Adipose tissue (tissue), 3 donors: ENCODE measurements around the gene ZBTB20. TPM values are rescaled to one million over a fixed set of nuclear protein-coding genes. Genes with fewer than 3 reads are reported as not detected.

Experiments
- H3K27ac ChIP-seq: one replicate; pipeline ENCODE4 v1.5.1; 2013; ENCODE audit warnings: low read depth, low read length
- WGBS, 3 donors: extraction: QIAGEN DNeasy Blood & Tissue Kit; methylation state at CpG; one replicate each; pipeline ENCODE4 v1.1.7; 2013; 5-methylcytosine and 5-hydroxymethylcytosine counted together
- polyA plus RNA-seq, 3 donors: library from polyadenylated mRNA; stranded (reverse); fragments of 200-250 nt; gene quantifications; one replicate each; pipeline ENCODE4 v1.2.3, GENCODE V29; 2013
- donor health status: healthy with polysubstance abuse.
- donor health status: Bipolar disorder and iron deficiency.
- donor health status: healthy.

ZBTB20 gene
- polyA plus RNA-seq, 3 donors: 0.62 to 7.8 (median 1.4) TPM

DNA sequence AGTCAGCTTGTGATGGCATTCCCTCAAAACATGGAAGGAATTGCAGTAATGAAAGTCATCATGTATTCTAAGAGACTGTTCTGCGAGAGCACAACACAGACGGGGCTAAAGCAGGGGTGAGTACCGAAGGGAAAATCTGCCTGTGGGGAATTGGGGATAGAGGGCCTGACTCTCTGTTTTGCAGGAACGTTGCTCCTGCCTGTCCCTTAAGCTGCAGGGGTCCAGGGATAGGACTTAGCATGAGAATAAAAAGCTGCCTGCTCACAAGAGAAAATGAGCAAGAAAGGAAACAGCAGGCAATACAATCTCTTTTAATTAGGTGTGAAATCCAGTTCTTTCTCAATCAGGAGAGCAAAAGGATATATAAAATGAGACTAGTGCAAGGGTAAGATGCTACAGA, 791.0 kb downstream of the ZBTB20 start:
- 64 to 88% (median 74%) methylated on average over 4 of the region's 4 CpGs for WGBS, 3 donors
- no peak overlapping the region for H3K27ac ChIP-seq

DNA sequence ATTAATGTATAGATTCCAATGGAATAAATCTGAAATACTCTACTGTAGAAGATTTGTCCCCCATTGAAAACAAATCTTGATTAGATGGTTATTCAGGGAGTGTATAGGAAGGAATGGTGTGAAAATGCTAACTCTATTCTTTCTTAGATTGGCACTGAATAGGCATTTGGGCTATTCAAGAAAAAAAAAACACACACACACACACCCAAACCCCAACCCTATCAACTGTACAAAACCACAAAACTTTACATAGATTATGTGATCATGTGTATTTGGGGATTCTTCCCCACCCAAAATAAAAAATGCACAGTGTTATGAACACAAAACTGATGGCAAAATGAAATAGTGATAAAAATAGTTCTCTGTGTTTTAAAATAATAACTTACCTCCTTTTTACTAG, 791.4 kb downstream of the ZBTB20 start:
- H3K27ac ChIP-seq: no peak overlapping the region

DNA sequence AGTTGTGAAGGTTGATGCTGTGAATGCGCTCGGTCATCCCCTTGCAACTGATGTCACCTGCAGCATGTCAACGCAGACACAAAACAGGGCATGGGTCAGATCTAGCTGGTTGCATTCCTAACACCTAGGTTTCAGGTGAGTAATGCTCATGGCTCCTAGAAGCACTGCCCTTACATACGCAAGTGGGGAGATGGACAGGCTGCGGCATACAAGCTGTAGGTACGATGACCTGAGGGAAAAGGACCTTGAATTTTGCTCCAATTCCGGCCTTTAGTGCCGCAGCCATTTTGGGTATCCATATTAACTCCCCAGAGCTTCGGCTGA, 795.3 kb downstream of the ZBTB20 start:
- WGBS, 3 donors: 96 to 98% (median 97%) methylated on average over 9 of the region's 9 CpGs
- no peak overlapping the region for H3K27ac ChIP-seq

DNA sequence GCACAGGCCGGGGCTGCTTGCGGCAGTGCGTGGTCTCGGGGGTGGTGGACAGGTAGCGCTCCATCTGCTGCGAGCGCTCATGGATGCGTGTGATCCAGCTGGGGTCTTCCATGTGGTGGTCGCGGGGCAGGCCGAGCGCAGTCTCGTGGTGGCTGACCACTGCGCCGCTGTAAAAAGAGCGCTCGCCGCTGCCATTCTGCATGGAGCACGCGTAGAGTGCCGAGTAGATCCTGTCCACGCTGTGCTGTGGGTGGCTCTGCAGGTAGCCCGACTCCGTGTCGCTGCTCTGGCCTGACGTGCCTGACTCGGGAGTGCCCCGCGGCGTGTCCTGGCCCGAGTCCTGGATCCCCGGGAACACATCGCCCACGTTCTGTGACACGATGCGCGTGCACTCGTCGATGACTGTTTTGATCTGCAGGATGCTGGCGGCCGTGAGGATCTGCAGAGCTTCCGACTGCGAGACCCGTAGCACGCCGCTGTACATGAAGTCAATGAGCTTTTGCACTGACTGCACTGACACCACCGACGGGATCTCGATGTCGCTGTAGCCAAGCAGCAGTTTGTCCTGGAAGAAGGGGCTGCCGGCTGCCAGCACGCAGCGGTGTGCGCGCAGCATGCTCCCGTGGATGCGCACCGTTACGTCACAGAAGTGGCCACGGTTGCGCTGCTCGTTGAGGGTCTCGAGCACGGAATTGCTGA, 795.8 kb downstream of the ZBTB20 start:
- H3K27ac ChIP-seq: no peak overlapping the region
- 98% methylated on average over 64 of the region's 64 CpGs for WGBS, 3 donors

DNA sequence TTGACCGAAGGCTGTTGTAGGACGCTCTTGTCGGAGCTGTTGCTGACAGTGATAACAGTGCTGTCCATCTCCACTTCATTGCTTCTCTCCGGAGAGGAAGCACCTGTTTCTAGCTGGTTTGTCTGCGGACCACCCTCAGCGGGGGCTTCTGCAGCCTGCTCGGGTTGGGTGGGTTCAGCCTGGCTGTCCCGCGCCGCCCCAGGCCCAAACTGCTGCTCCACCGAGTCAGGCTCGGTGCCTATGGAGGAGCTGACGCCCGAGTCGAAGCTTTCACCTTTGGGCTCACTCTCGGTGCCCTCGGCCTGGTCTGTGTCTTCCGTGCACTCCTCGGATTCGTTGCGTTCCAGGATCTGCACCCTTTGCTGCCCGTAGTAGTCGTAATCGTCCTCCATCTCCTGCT, 796.4 kb downstream of the ZBTB20 start:
- 97 to 99% (median 97%) methylated on average over 24 of the region's 24 CpGs for WGBS, 3 donors
- no peak overlapping the region for H3K27ac ChIP-seq

DNA sequence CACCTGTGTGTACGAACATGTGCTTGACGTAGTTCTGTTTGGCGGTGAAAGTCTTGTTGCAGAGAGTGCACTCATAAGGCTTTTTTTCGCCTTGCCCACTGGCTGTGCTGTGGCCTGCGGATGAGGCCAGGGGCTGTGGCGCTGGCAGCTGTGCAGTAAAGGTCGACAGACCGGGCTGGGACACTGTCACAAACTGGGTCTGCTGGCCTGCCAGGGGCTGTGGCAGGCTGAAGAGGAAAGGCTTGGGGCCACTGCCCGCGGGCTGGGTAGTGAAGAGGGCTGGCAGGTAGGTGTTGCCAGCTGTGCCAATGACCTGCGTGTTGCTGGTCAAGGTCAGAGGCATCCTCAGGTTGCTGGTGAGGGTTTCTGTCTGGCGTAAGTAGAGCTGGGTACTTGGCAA, 796.8 kb downstream of the ZBTB20 start:
- WGBS, 3 donors: 95 to 97% (median 95%) methylated on average over 12 of the region's 12 CpGs
- H3K27ac ChIP-seq: no peak overlapping the region

DNA sequence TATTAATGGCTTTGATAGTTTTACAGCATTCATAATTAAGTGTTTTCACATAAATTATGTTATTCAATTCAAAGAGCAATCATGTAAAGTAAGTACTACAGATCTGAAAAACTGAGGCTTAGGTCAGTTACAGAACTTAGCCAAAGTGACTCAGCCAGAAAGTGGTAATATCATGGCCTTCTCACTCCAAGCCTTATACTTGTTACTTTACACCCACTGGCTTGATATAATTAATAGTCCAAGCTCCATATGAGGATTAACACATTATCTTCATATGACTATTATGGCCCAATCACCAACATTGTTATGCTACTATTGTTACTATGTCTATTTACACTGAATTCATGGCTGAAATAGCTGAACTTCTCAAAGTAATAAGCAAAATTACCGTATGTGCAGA, 802.6 kb downstream of the ZBTB20 start:
- H3K27ac ChIP-seq: no peak overlapping the region
- 89 to 96% (median 92%) methylated on average over 1 of the region's 1 CpG for WGBS, 3 donors

DNA sequence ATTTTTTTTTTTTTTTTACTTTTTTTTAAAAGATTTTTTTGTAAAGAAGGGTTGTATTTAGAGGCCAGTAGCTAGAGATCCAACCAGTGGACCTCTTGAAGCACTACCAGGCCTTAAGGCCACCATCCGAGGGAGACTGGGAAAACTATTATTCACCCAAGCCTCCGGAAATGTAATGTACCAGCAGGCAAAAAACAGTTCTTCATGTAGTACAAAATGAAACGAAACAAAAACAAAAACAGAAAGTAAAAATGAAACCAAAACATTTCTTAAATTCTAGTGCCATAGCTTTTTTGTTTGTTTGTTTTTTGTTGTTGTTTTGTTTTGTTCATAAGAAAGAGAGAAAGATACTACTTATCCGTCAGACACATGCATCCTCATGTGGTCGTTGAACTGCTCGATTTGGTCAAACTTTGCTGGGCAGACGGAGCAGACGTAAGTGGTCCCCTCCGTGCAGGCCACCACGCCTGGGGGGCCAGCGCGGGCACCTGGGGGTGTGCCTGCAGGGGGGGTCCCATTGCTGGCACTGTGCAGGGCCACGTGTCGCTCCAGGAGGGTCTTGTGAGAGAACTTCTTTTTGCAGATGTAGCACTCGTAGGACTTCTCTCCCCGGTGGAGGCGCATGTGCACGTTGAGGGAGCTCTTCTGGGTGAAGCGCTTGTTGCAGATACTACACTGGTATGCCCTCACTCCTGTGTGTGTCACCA, 808.3 kb downstream of the ZBTB20 start:
- no peak overlapping the region for H3K27ac ChIP-seq
- WGBS, 3 donors: 94 to 95% (median 95%) methylated on average over 19 of the region's 19 CpGs

DNA sequence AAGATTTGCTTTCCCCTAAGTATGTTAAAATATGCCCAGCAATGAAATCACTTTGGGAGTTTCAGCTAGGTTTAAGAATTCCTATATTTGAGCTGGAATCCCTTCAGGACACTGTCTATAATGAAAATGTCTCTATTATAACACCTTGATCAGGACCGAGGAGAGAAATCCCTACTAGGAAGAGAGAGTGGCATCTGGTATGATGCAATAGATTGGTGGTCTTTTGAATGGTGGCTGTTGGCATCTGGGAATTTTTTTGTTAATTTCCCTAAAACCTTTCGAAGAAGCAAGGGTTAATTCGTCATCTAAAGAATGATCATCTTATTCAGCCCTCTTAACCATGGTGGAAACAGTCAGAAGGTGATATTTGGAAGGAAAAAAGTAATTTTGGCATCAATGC, 810.2 kb downstream of the ZBTB20 start:
- 91 to 92% (median 91%) methylated on average over 3 of the region's 3 CpGs for WGBS, 3 donors
- no peak overlapping the region for H3K27ac ChIP-seq

DNA sequence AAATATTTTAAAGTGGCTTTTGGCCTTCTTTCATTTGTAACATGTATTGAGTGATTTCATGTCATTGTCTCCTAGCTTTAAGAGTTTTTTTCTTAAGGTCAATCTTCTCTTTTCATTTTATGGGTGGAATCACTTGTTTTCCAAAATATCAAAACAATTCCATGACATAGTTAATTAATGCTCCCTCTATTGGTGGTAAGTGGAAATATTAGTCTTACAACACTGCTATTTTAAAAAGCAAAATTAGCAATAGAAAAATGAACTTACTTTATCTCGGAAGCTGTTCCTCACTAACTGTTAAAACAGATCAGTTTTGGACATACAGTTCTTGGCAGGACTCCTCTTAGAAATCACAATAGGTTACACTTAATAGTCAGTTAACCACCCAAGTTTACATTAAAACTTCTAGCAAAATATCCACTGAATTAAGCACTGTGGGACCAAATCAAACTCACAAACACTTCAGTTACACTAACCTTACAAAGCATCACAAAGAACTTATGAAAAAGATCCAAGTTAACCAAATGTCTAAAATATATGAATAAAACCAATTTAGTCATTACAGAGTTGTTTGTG, 810.9 kb downstream of the ZBTB20 start:
- H3K27ac ChIP-seq: no peak overlapping the region
- WGBS, 3 donors: 83 to 91% (median 91%) methylated on average over 1 of the region's 1 CpG

DNA sequence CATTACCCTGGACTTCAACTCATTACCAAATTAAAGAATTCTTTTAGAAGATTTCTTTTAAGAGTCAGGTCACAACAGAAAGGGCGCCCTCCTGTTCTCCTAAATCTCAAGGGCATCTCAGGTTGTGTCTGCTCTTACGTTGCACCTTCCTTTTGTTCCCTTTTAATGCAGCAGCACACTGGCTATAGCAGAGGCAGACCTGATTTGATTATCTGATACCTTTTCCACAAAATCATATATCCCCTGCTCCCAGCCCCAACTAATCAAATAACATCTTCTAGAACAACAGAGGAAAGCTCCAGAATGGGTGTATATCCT, 813.2 kb downstream of the ZBTB20 start:
- 93 to 100% (median 94%) methylated on average over 2 of the region's 2 CpGs for WGBS, 3 donors
- no peak overlapping the region for H3K27ac ChIP-seq

DNA sequence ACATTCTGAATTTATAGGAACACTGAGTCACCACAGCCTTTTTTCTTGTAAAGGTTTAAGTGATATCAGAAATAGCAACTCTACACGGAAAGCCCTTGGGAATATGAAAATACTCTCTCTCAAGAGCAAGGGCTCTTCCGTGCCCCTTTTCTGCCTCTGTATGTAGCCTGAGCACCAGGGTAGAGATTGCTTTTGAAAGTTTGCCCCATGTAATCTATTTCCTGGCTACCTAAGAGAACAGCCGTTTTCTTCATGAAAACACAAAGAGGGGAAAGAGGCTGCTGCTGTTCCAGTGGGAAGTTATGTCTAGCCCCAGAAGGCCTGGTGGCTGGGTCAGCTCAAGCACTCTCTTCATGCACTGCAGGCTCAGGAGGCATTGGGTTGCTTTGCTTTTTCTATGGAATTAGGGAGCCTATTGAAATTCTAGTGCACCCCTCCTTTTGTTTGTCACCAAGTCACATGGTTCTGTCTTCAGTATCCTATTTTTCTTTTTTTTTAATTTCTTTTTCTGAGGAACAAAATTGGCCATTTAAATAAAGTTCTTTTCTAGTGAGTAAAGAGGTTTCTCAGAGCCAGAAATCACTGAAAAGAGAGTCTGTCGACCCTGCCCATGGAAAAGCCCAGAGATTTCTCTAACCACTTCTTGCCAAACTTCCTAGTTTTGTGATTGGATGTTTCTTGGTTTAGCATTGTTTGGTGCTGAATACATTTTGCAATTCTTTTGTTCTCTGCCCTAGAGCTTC, 813.7 kb downstream of the ZBTB20 start:
- H3K27ac ChIP-seq: no peak overlapping the region
- 70 to 87% (median 71%) methylated on average over 4 of the region's 4 CpGs for WGBS, 3 donors

DNA sequence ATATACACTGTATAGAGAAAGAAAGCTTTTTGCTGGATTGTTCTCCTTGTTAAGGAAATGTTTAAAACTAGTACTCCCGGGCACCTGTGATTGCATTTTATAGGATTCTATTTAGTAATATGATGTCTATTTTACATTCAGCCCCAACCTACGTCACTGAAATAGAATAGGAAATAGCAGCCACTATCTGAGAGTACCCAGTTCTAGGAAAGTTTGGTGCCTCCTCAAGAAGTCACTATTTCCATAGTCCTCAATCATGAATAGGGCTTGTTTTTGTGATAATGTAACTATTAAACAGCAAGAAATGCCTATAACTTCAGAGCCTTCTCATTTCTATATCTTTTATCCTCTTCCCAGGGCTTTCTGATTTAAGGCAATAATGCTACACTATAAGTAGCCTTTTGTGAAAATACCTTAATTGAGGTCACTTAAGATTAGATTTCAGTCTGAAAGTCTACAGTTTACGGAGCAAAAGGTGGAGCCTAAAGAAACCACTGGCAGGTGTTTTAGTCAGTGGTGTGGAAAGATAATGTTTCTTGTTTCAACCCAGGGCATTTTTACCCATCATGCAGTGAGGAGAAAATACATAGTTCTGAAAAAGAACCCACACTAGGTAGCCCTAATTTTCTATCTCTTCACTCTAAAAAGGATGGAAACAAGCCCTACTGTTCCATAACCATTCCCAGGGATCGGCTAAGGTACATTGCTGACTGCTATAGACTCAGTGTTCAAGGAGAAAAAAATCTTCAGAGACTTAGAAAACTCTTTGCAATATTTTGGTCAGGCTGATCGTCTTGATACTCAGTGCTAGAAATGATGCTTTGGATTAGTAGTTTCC, 814.5 kb downstream of the ZBTB20 start:
- 91 to 94% (median 93%) methylated on average over 5 of the region's 5 CpGs for WGBS, 3 donors
- no peak overlapping the region for H3K27ac ChIP-seq

DNA sequence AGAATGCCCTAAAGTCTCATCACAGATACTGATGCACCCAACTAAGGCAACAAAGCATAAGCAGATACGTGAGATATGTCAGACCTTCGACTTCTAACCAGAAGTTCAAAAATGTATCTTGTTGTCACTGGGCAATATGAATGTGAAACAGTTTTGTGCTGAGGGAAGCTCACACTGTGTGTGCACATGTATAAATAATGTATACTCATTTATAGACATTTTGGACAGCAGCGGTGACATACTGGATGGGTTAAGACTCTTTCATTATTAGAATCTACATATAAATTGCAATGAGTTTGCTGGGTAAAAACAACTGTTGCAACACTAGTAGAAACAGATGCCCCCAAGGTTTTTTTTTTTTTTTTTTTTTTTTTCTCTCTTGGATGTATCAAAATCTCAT, 815.4 kb downstream of the ZBTB20 start:
- 96 to 97% (median 97%) methylated on average over 3 of the region's 3 CpGs for WGBS, 3 donors
- no peak overlapping the region for H3K27ac ChIP-seq

DNA sequence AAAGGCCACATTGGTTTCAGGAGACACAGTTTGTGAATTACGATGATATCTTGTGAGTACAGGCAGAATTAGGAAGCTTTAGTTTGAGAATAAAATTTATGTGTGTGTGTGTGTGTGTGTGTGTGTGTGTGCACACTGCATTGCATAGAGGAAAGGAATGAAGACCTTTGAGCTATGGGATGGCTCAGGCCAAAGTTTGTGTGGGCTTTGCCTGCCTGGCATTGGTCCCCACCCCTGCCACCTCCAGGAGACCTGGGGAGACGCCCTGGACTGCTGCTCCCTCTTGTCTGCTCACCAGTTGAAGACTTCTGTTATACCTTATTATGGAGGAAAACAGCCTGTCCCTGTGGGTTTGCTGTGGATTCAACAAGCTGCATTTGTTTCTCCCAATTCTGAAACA, 816.1 kb downstream of the ZBTB20 start:
- WGBS, 3 donors: 95 to 98% (median 98%) methylated on average over 2 of the region's 2 CpGs
- no peak overlapping the region for H3K27ac ChIP-seq

DNA sequence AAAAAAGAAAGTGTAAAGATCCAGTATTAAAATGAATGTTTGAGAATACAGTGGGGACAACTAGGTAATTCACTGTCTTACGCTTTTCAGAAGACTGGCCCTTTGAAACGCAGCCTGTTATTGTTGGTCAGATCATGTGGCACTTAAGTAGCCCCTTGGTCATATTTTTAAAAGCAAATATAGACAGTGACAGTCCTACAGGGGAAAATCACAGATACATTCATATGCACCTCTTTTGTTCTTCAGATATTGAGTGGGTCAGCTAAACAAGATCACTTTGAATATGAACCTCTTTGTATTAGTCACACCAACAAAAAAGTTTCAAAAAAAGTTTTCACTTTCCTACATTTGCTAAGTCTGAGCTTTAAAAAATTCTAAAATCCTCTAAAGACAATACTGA, 817.3 kb downstream of the ZBTB20 start:
- no peak overlapping the region for H3K27ac ChIP-seq
- whole genome bisulfite sequencing, 3 donors: 96 to 98% (median 98%) methylated on average over 2 of the region's 2 CpGs

DNA sequence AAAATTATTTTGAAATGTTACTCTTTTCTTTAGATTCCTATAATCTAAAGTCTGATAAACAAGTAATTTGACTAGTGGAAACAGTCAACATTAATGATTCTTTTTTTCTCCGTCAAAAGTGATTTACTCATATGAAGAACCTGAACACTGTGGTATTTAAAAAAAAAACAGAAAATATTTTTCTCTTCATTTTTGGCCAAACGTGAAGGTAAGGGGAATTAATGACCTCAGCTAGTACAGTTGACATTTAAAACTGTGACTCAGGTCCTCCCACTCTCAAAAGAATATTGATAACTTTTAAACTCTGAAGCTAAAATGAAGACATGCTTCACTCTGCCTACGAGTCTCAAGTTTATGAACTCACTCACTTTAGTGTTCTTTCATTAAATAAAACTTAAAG, 818.7 kb downstream of the ZBTB20 start:
- H3K27ac ChIP-seq: no peak overlapping the region
- 81 to 88% (median 84%) methylated on average over 3 of the region's 3 CpGs for WGBS, 3 donors

DNA sequence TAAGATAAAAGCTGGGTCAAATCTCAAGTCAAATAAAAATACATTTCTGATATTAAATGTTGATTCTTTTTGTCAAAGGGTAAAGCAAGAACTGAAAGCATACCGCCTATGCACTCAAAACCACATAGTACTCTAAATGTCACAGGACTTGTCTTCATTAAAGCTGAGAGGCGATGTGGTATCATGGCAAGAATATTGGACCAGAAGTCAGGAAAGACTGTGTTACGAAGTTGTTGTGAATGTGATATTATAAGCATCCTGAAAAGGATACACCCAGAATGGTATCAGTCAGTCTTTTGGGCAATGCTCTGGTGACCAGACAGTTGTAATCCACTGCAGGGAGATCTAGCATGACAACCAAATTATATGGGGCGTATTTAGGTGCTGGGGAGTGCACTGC, 819.4 kb downstream of the ZBTB20 start:
- WGBS, 3 donors: 87 to 98% (median 94%) methylated on average over 4 of the region's 4 CpGs

More for the DNA sequence above, 819.4 kb downstream of the ZBTB20 start:
- no peak overlapping the region for H3K27ac ChIP-seq
